Body of pancreas (tissue), 4 donors: Measurements from ENCODE around the gene RCVRN. TPM values are rescaled to one million over a fixed set of nuclear protein-coding genes. Genes with fewer than 3 reads are reported as not detected.

Experiments
- ATAC-seq: fragments of 150-250 bp; one replicate; pipeline ENCODE4 v1.9.1; 2016
- DNase-seq, 4 donors: peaks; one replicate each; pipeline ENCODE4 v3.0.0-alpha.2; 2019
- H3K27ac ChIP-seq, 4 donors: fragments of 200-600 bp; sonication (generic); 1 replicate in 3 of 4; 2 replicates in 1 of 4; pipeline versions ENCODE4 v1.5.1 to v1.6.1; 2016 to 2019; ENCODE audit warnings: mild to moderate bottlenecking in 1 of 4, mixed read lengths in 1 of 4, moderate library complexity in 1 of 4
- H3K27me3 ChIP-seq, 2 donors: fragments of 200-600 bp; sonication (generic); one replicate each; pipeline ENCODE4 v1.6.0; 2016; ENCODE audit warnings: mild to moderate bottlenecking in 1 of 2
- H3K36me3 ChIP-seq, 2 donors: fragments of 200-600 bp; sonication (generic); replicated peaks in 1 of 2; 2 replicates each; pipeline ENCODE4 v1.5.1; 2016; ENCODE audit warnings: low read depth in 2 of 2; ENCODE audit not compliant: insufficient read depth in 1 of 2
- H3K4me1 ChIP-seq: fragments of 200-600 bp; sonication (generic); one replicate; pipeline ENCODE4 v1.6.0; 2016
- H3K4me3 ChIP-seq, 2 donors: fragments of 200-600 bp; sonication (generic); 1 replicate in 1 of 2; 2 replicates in 1 of 2; pipeline ENCODE4 v1.5.1; 2016 to 2019
- H3K9me3 ChIP-seq, 3 donors: fragments of 200-600 bp; sonication (generic); 1 replicate in 2 of 3; 2 replicates in 1 of 3; pipeline ENCODE4 v1.5.1; 2016
- POLR2A ChIP-seq, 3 donors: fragments of 450-650 bp; IDR thresholded peaks; one replicate each; pipeline ENCODE4 v1.6.1; 2016; ENCODE audit warnings: antibody characterized with exemption in 3 of 3, mild to moderate bottlenecking in 2 of 3
- WGBS, 2 donors: methylation state at CpG; one replicate each; pipeline ENCODE4 v1.1.5; 2017; 5-methylcytosine and 5-hydroxymethylcytosine counted together
- intact Hi-C: fragments of 100-400 bp; cut with DNase I; formaldehyde crosslinking; loops from one replicate; pipeline ENCODE4 v1.15.1; 2023
- total RNA-seq, 2 donors: library from RNA; depleted of rRNA; stranded (reverse); fragments of >200 nt; gene quantifications; one replicate each; pipeline ENCODE4 v1.1.0, GENCODE V29; 2016
- TF ChIP-seq, protein P1 (sequence below), 7 experiments: fragments of 450-650 bp in 4 of 7; fragments of 200-600 bp in 3 of 7; sonication (generic) in 3 of 7; IDR thresholded peaks; one replicate each; pipeline ENCODE4 v1.5.1; 2016 to 2019; ENCODE audit warnings: antibody characterized with exemption in 7 of 7

RCVRN gene
- total RNA-seq, 2 donors from 2014 or later: not detected

DNA sequence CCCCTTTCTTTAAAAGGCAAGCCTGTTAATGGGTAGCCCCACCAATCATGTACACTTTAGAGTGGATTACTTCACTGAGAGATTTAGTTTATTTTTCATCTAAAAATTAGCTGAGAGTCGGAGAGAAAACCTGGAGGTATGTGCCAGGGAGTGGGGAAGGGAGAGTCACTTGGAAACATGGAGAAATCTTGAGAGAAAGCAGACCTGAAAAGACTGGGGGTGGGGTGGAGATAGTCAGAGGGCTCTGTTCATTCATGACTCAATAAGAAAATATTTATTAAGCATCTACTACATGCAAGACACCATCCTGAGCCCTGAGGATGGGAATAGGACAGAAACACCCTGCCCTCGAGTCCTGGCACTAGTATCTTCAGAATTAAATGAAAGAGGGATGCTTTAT, 27.4 kb upstream of the RCVRN start:
- TF ChIP-seq, protein P1, sequence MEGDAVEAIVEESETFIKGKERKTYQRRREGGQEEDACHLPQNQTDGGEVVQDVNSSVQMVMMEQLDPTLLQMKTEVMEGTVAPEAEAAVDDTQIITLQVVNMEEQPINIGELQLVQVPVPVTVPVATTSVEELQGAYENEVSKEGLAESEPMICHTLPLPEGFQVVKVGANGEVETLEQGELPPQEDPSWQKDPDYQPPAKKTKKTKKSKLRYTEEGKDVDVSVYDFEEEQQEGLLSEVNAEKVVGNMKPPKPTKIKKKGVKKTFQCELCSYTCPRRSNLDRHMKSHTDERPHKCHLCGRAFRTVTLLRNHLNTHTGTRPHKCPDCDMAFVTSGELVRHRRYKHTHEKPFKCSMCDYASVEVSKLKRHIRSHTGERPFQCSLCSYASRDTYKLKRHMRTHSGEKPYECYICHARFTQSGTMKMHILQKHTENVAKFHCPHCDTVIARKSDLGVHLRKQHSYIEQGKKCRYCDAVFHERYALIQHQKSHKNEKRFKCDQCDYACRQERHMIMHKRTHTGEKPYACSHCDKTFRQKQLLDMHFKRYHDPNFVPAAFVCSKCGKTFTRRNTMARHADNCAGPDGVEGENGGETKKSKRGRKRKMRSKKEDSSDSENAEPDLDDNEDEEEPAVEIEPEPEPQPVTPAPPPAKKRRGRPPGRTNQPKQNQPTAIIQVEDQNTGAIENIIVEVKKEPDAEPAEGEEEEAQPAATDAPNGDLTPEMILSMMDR (IDR thresholded peaks at IDR 0.05): no peak
- TF ChIP-seq POLR2A (IDR thresholded peaks at IDR 0.05): no peak
- H3K4me1 ChIP-seq: no peaks in the 10 kb centered on the region
- ATAC-seq (no peak), DNase-seq (no peak)
- H3K9me3 ChIP-seq: no peaks in the 10 kb centered on the region
- no peaks in the 10 kb centered on the region for H3K36me3 ChIP-seq
- no peak overlapping the region for H3K27ac ChIP-seq
- intact Hi-C loops: no loop called here
- no peak overlapping the region for H3K4me3 ChIP-seq
- H3K27me3 ChIP-seq: no peaks in the 10 kb centered on the region
- 50 to 67% methylated on average over 2 of the region's 2 CpGs for whole genome bisulfite sequencing, 2 donors

DNA sequence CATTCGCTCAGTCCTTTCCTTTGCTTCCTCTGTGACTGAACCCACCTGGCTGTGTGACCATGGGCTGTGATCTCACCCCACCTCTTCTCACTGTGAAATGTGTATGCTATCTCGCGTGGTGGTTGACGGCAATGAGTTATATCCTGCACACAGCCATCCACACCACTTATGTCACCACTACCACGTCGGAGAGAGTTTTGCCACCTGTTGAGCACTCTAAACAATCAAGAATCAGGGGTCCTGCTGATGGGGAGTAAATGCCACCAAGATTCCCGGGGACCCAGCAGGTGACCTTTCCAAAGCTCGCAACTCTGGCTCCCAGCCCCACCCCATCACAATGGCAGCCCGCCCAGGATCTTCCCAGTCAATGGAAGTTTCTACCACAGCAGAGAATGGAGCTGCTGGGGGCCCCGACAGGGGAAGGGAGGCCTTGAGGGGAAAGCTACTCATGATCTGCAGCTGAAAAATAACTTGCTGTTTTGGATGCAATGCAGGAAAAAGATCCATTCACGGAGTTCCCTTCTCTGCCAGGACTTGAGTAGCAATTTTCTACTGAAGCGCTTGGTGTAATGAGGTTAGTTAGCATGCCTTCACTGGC, 26.2 kb upstream of the RCVRN start:
- no peaks in the 10 kb centered on the region for H3K9me3 ChIP-seq
- no peaks in the 10 kb centered on the region for H3K4me1 ChIP-seq
- H3K27me3 ChIP-seq: no peaks in the 10 kb centered on the region
- H3K36me3 ChIP-seq: no peaks in the 10 kb centered on the region
- ATAC-seq (no peak), DNase-seq (no peak)
- no peak overlapping the region for H3K4me3 ChIP-seq
- TF ChIP-seq, protein P1 (IDR thresholded peaks at IDR 0.05): no peak
- TF ChIP-seq POLR2A (IDR thresholded peaks at IDR 0.05): no peak
- no peak overlapping the region for H3K27ac ChIP-seq
- WGBS, 2 donors: 46 to 53% methylated on average over 11 to 12 of the region's 12 CpGs
- intact Hi-C loops: no loop called here

DNA sequence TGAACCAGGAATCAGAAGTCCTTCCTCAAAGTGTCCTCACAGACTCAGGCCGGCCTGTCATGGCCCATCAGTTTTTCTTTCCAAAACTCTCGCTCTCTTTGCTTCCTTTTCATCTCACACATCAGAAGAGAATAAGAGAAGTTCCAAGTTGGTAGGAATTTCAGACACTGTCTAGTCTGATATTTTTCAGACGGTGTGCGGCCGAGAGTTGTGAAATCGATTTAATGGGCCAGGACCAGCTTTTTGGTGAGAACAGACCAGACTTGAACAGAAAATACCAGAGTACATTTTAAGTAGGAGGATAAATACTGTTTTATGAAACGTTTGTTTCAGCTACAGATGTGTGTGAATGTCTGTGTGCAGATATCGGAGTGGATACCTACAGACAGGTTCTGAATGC, 24.8 kb upstream of the RCVRN start:
- peaks cover 1% of the 10 kb centered on the region for H3K4me1 ChIP-seq
- WGBS, 2 donors: 45 to 64% methylated on average over 8 of the region's 8 CpGs
- ATAC-seq (peak; percentile 18), DNase-seq (no peak)
- H3K9me3 ChIP-seq: no peaks in the 10 kb centered on the region
- intact Hi-C loops: loop anchor here (10.0 kb wide), 1 partner anchor 695 kb away; no protein-coding TSS in a partner anchor
- H3K36me3 ChIP-seq: no peaks in the 10 kb centered on the region
- H3K27ac ChIP-seq: no peak overlapping the region
- no peak for TF ChIP-seq POLR2A (IDR thresholded peaks at IDR 0.05)
- TF ChIP-seq, protein P1 (IDR thresholded peaks at IDR 0.05): no peak
- H3K27me3 ChIP-seq: no peaks in the 10 kb centered on the region
- no peak overlapping the region for H3K4me3 ChIP-seq

DNA sequence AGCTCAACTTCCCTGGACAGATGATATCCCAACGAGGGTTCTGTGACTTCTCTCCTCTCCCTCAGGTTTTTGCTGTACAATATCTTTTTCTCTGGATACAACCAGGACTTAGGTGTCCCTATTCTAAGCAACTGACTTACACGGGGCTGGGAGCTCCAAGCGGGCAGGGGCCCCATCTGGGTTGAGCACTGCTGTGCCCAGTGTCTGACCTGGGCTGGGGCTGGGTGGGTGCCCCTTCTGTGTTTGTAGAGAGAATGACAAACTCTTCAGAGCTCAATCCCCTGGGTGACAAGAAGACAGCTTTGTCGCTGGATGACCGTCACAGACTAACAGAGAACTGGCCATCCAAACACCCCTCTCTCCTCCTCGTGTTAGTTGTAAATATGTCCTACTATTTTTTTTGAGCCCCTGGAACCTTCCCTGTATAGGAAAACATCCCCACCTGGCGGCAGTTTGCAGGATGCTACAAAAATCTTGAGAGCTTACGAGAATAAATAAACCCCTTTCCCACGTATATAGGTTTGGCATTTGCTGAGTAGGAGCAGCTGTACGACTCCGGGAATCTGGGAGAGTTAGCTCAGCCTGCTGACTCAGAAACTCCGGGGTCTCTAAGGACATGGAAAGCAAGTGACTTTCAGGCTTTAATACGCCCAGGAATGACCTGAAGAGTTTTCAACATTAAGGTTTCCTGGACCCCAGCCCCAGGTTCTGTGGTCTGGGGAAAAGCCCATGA, 23.7 kb upstream of the RCVRN start:
- TF ChIP-seq, protein P1 (IDR thresholded peaks at IDR 0.05): peak in 2 of 7 experiments; percentile 6 to 32
- TF ChIP-seq POLR2A (IDR thresholded peaks at IDR 0.05): no peak
- Histone ChIP-seq H3K27ac (no peak overlapping the region), H3K9me3 (no peaks in the 10 kb centered on the region), H3K4me1 (peaks cover 5% of the 10 kb centered on the region), H3K27me3 (no peaks in the 10 kb centered on the region), H3K36me3 (no peaks in the 10 kb centered on the region), H3K4me3 (no peak overlapping the region)
- intact Hi-C loops: loop anchor here (10.0 kb wide), 1 partner anchor 696 kb away; no protein-coding TSS in a partner anchor
- ATAC-seq (no peak), DNase-seq (peak in 1 of 4 donors; percentile 25)
- 22 to 23% methylated on average over 9 to 13 of the region's 13 CpGs for WGBS, 2 donors
